ENCODE results near the gene DAZAP2. TPM values are rescaled to one million over a fixed set of nuclear protein-coding genes. Genes with fewer than 3 reads are reported as not detected.

Gene DAZAP2
- total and polyA plus RNA-seq, 11 donors = 58.8 to 419 (median 192) TPM

DNA sequence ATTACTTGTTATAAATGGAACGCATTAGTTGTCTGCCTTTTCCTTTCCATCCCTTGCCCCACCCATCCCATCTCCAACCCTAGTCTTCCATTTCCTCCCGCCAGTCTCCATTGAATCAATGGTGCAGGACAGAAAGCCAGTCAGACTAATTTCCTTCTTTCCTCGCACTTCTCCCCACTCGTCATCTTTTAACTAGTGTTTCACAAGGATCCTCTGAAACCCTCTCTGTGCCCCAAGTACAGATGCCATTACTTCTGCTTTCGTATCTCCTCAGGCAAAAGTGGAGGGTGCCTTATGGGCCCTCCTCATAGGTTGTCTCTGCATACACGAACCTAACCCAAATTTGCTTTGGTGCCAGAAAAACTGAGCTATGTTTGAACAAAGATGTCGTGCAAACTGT is 4.2 kb downstream of the DAZAP2 start:
- TF ChIP-seq, protein P1, sequence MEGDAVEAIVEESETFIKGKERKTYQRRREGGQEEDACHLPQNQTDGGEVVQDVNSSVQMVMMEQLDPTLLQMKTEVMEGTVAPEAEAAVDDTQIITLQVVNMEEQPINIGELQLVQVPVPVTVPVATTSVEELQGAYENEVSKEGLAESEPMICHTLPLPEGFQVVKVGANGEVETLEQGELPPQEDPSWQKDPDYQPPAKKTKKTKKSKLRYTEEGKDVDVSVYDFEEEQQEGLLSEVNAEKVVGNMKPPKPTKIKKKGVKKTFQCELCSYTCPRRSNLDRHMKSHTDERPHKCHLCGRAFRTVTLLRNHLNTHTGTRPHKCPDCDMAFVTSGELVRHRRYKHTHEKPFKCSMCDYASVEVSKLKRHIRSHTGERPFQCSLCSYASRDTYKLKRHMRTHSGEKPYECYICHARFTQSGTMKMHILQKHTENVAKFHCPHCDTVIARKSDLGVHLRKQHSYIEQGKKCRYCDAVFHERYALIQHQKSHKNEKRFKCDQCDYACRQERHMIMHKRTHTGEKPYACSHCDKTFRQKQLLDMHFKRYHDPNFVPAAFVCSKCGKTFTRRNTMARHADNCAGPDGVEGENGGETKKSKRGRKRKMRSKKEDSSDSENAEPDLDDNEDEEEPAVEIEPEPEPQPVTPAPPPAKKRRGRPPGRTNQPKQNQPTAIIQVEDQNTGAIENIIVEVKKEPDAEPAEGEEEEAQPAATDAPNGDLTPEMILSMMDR (IDR thresholded peaks at IDR 0.05) = no peak
- TF ChIP-seq POLR2A (IDR thresholded peaks at IDR 0.05) = no peak
- Histone ChIP-seq H3K4me1 (peaks cover 0 to 86% (median 42%) of the 10 kb centered on the region in 12 donors), H3K4me3 (no peak overlapping the region), H3K9me3 (no peaks in the 10 kb centered on the region), H3K36me3 (peaks cover 0 to 62% (median 45%) of the 10 kb centered on the region in 9 donors), H3K27me3 (no peaks in the 10 kb centered on the region), H3K27ac (peak overlapping the region in 1 of 12 donors; percentile 100)
- DNase-seq = no peak
- ATAC-seq = no peak
- intact Hi-C loops (cut with DNase I) = loop anchor here in 5 of 10 donors (2.0 to 10.0 kb wide), 4 partner anchors 26 to 198 kb away; partner anchors contain the start of genes LETMD1 (in 3 of the 5) and CSRNP2 (in 1 of the 5)
- 64 to 73% (median 69%) methylated on average over 7 of the region's 7 CpGs for WGBS, 4 donors

DNA sequence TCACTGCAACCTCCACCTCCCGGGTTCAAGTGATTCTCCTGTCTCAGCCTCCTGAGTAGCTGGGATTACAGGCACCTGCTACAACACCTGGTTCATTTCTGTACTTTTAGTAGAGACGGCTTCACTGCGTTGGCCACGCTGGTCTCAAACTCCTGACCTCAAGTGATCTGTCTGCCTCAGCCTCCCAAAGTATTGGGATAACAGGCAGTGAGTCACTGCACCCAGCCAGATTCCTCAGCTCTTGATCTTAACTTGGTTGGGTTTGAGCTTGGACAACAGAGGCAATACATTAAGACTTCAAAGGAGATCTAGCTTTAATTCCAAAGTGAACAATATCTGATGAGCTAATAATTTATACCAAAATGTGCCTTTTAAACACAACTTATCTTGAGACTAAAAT is 5.6 kb downstream of the DAZAP2 start:
- no peaks in the 10 kb centered on the region for H3K27me3 ChIP-seq
- H3K4me3 ChIP-seq = no peak overlapping the region
- peaks cover 0 to 82% (median 40%) of the 10 kb centered on the region in 12 donors for H3K4me1 ChIP-seq
- H3K9me3 ChIP-seq = no peaks in the 10 kb centered on the region
- ATAC-seq = no peak
- intact Hi-C loops (cut with DNase I) = loop anchor here in 4 of 10 donors (5.0 to 10.0 kb wide), 3 partner anchors 159 to 199 kb away; partner anchors contain the start of genes LETMD1 (in 3 of the 4) and CSRNP2 (in 1 of the 4)
- TF ChIP-seq, protein P1 (IDR thresholded peaks at IDR 0.05) = no peak
- no peak for TF ChIP-seq POLR2A (IDR thresholded peaks at IDR 0.05)
- no peak overlapping the region for H3K27ac ChIP-seq
- H3K36me3 ChIP-seq = peaks cover 0 to 62% (median 45%) of the 10 kb centered on the region in 9 donors
- no peak for DNase-seq
- 73 to 96% (median 90%) methylated on average over 4 of the region's 4 CpGs for WGBS, 4 donors

DNA sequence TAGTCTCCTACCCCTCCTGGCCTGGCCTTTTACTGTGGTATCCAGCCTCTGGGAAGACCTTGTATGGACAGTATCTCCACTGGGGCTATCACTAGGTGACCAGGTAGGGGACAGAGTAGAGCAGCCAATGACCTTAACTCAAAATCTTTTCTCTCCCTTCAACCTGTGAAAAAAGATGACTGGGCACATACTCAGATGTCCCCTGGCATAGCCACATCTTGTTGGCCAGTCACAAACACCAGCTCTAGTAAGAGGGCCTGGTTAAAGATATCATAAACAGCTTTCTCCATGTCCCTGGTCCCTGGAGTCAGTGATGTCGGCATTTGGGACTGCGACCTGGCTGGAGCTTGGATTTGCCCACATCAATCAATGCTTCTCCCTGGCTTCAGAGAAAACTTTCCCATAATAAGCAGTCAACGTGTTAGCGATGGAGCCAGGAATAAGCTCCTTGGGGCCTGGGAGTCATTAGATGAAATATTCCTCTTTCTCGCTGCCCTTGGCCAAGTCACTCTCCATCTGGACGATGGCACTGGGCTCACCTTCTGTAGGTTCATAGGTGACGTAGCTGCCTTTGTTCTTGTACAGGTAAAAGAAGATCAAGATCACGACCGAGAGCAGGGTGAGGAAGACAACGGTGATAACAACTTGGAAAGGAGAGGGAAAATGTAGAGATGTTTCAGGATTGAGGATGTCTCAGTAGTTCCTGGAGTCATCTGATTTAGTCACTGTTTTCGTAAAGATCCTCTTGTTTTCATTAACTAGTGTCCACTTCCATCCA is 7.0 kb downstream of the DAZAP2 start:
- TF ChIP-seq POLR2A (IDR thresholded peaks at IDR 0.05) = no peak
- TF ChIP-seq, protein P1 (IDR thresholded peaks at IDR 0.05) = no peak
- Histone ChIP-seq H3K4me1 (peaks cover 0 to 70% (median 29%) of the 10 kb centered on the region in 12 donors), H3K36me3 (peaks cover 0 to 54% (median 39%) of the 10 kb centered on the region in 9 donors), H3K27me3 (no peaks in the 10 kb centered on the region), H3K4me3 (no peak overlapping the region), H3K9me3 (no peaks in the 10 kb centered on the region), H3K27ac (peak overlapping the region in 6 of 12 donors; percentile 3 to 84 (median 26))
- 86 to 92% (median 89%) methylated on average over 11 of the region's 11 CpGs for WGBS, 4 donors
- DNase-seq (no peak), ATAC-seq (peak in 1 of 4 donors; percentile 6)
- intact Hi-C loops (cut with DNase I) = loop anchor here in 2 of 10 donors (10.0 kb wide), 2 partner anchors 161 to 201 kb away; partner anchors contain the start of genes CSRNP2 (in 1 of the 2) and LETMD1 (in 1 of the 2)

DNA sequence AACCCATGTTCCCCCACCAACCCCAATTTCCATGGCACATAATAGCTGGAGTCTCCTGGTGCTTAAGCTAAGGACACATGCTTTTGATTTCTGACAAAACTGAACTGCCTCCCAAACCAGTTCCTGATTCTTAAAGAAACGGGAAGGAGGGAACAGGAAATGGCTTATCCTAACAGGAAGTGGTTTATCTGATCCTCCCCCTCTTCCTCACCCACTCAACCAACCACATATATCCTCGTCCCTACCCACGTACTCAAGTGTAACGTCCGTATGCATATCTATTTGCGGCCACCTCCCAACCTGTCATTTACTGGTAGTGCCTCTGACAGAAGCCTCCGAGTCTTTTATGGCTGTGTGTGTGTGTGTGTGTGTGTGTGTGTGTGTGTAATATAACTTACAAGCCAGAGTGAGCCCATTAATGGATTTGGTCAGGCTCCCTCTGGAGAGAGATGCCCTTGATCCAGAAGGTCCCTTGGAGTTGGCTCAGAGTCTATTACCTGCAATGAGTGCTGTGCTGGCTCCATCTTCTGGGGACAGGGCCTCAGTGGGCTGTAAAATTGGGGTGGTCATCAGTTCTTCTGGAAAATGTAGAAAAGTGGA is 7.7 kb downstream of the DAZAP2 start:
- intact Hi-C loops (cut with DNase I) = loop anchor here in 2 of 10 donors (10.0 kb wide), 2 partner anchors 162 to 202 kb away; partner anchors contain the start of genes CSRNP2 (in 1 of the 2) and LETMD1 (in 1 of the 2)
- WGBS, 4 donors = 15 to 21% (median 18%) methylated on average over 7 of the region's 7 CpGs
- Histone ChIP-seq H3K27ac (peak overlapping the region in 7 of 12 donors; percentile 3 to 84 (median 12)), H3K27me3 (no peaks in the 10 kb centered on the region), H3K4me3 (no peak overlapping the region), H3K9me3 (no peaks in the 10 kb centered on the region), H3K36me3 (peaks cover 0 to 47% (median 32%) of the 10 kb centered on the region in 9 donors), H3K4me1 (peaks cover 0 to 63% (median 22%) of the 10 kb centered on the region in 12 donors)
- peak in 1 of 5 donors; percentile 36 for DNase-seq
- peak; percentile 23 to 85 (median 68) for ATAC-seq
- TF ChIP-seq POLR2A (IDR thresholded peaks at IDR 0.05) = no peak
- TF ChIP-seq, protein P1 (IDR thresholded peaks at IDR 0.05) = peak in 4 of 12 donors; percentile 8 to 32 (median 10)

Data from heart left ventricle (tissue), 16 donors.